ENCODE results near the gene PSMB5. TPM values are rescaled to one million over a fixed set of nuclear protein-coding genes. Genes with fewer than 3 reads are reported as not detected.

The PSMB5 gene
- total RNA-seq, 1 experiment from 2014 or later = 224 TPM

- no peak for ATAC-seq
- POLR2A ChIA-PET = no interaction called here
Measured at GRCh38 chr14:23040100-23040499, 5.4 kb upstream of the PSMB5 start.

More at GRCh38 chr14:23040100-23040499, 5.4 kb upstream of the PSMB5 start:
- Mint-ChIP-seq H3K4me3 (no peak overlapping the region), H3K9me3 (no peaks in the 10 kb centered on the region), H3K4me1 (peaks cover 10% of the 10 kb centered on the region), H3K36me3 (no peaks in the 10 kb centered on the region), H3K27ac (no peak overlapping the region), H3K27me3 (ENCODE audit: low read depth) (no peaks in the 10 kb centered on the region)
- CTCF ChIA-PET = interaction anchor here (0.6 to 5.8 kb wide), 6 partner anchors 17 to 254 kb away, joined by 3 to 44 read pairs (median 6); partner anchors contain the start of gene CDH24
- DNase-seq (ENCODE audit: low spot score) = no peak
- TF ChIP-seq FOXP1 (CRISPR knock-in tag; IDR thresholded peaks at IDR 0.05; ENCODE audit: borderline replicate concordance) = no peak
- no peak for TF ChIP-seq TEAD1 (CRISPR knock-in tag; IDR thresholded peaks at IDR 0.05)
- TF ChIP-seq, protein P1, sequence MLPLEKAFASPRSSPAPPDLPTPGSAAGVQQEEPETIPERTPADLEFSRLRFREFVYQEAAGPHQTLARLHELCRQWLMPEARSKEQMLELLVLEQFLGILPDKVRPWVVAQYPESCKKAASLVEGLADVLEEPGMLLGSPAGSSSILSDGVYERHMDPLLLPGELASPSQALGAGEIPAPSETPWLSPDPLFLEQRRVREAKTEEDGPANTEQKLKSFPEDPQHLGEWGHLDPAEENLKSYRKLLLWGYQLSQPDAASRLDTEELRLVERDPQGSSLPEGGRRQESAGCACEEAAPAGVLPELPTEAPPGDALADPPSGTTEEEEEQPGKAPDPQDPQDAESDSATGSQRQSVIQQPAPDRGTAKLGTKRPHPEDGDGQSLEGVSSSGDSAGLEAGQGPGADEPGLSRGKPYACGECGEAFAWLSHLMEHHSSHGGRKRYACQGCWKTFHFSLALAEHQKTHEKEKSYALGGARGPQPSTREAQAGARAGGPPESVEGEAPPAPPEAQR (CRISPR knock-in tag; IDR thresholded peaks at IDR 0.05) = no peak
- TF ChIP-seq, protein P2, sequence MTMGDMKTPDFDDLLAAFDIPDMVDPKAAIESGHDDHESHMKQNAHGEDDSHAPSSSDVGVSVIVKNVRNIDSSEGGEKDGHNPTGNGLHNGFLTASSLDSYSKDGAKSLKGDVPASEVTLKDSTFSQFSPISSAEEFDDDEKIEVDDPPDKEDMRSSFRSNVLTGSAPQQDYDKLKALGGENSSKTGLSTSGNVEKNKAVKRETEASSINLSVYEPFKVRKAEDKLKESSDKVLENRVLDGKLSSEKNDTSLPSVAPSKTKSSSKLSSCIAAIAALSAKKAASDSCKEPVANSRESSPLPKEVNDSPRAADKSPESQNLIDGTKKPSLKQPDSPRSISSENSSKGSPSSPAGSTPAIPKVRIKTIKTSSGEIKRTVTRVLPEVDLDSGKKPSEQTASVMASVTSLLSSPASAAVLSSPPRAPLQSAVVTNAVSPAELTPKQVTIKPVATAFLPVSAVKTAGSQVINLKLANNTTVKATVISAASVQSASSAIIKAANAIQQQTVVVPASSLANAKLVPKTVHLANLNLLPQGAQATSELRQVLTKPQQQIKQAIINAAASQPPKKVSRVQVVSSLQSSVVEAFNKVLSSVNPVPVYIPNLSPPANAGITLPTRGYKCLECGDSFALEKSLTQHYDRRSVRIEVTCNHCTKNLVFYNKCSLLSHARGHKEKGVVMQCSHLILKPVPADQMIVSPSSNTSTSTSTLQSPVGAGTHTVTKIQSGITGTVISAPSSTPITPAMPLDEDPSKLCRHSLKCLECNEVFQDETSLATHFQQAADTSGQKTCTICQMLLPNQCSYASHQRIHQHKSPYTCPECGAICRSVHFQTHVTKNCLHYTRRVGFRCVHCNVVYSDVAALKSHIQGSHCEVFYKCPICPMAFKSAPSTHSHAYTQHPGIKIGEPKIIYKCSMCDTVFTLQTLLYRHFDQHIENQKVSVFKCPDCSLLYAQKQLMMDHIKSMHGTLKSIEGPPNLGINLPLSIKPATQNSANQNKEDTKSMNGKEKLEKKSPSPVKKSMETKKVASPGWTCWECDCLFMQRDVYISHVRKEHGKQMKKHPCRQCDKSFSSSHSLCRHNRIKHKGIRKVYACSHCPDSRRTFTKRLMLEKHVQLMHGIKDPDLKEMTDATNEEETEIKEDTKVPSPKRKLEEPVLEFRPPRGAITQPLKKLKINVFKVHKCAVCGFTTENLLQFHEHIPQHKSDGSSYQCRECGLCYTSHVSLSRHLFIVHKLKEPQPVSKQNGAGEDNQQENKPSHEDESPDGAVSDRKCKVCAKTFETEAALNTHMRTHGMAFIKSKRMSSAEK (CRISPR knock-in tag; IDR thresholded peaks at IDR 0.05; ENCODE audit: borderline replicate concordance) = no peak
- TF ChIP-seq, protein P3, sequence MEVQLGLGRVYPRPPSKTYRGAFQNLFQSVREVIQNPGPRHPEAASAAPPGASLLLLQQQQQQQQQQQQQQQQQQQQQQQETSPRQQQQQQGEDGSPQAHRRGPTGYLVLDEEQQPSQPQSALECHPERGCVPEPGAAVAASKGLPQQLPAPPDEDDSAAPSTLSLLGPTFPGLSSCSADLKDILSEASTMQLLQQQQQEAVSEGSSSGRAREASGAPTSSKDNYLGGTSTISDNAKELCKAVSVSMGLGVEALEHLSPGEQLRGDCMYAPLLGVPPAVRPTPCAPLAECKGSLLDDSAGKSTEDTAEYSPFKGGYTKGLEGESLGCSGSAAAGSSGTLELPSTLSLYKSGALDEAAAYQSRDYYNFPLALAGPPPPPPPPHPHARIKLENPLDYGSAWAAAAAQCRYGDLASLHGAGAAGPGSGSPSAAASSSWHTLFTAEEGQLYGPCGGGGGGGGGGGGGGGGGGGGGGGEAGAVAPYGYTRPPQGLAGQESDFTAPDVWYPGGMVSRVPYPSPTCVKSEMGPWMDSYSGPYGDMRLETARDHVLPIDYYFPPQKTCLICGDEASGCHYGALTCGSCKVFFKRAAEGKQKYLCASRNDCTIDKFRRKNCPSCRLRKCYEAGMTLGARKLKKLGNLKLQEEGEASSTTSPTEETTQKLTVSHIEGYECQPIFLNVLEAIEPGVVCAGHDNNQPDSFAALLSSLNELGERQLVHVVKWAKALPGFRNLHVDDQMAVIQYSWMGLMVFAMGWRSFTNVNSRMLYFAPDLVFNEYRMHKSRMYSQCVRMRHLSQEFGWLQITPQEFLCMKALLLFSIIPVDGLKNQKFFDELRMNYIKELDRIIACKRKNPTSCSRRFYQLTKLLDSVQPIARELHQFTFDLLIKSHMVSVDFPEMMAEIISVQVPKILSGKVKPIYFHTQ (CRISPR knock-in tag; IDR thresholded peaks at IDR 0.05) = no peak
- no peak for TF ChIP-seq SMAD3 (CRISPR knock-in tag; IDR thresholded peaks at IDR 0.05; ENCODE audit: borderline replicate concordance)
- no peak for TF ChIP-seq PREB (CRISPR knock-in tag; IDR thresholded peaks at IDR 0.05; ENCODE audit: borderline replicate concordance)
- TF ChIP-seq NR1H2 (CRISPR knock-in tag; IDR thresholded peaks at IDR 0.05) = no peak
- no peak for TF ChIP-seq ZNF263 (CRISPR knock-in tag; IDR thresholded peaks at IDR 0.05; ENCODE audit: low read depth)
- no peak for TF ChIP-seq FOXJ3 (CRISPR knock-in tag; IDR thresholded peaks at IDR 0.05; ENCODE audit: borderline replicate concordance)
- no peak for TF ChIP-seq ZNF317 (CRISPR knock-in tag; IDR thresholded peaks at IDR 0.05; ENCODE audit: borderline replicate concordance, low read depth)
- TF ChIP-seq GRHL2 (CRISPR knock-in tag; IDR thresholded peaks at IDR 0.05; ENCODE audit: insufficient replicate concordance, severe bottlenecking) = no peak
- TF ChIP-seq TCF7 (CRISPR knock-in tag; IDR thresholded peaks at IDR 0.05; ENCODE audit: low read depth) = no peak
